Gastroesophageal sphincter (tissue), 4 donors: ENCODE results near the gene SRSF1. TPM values are rescaled to one million over a fixed set of nuclear protein-coding genes. Genes with fewer than 3 reads are reported as not detected.

Experiments
- ATAC-seq: fragments of 150-250 bp; one replicate; pipeline ENCODE4 v1.9.1; 2016; ENCODE audit warnings: mild to moderate bottlenecking, moderate library complexity
- H3K27ac ChIP-seq, 4 donors: fragments of 200-600 bp; sonication (generic) in 3 of 4; 1 replicate in 3 of 4; 2 replicates in 1 of 4; pipeline ENCODE4 v1.5.1; 2016 to 2019
- H3K27me3 ChIP-seq: fragments of 200-600 bp; sonication (generic); one replicate; pipeline ENCODE4 v1.5.1; 2019
- H3K36me3 ChIP-seq, 2 donors: fragments of 200-600 bp; sonication (generic); one replicate each; pipeline ENCODE4 v1.5.1; 2019; ENCODE audit warnings: control low read depth in 1 of 2
- H3K4me1 ChIP-seq, 3 donors: fragments of 200-600 bp; sonication (generic); 1 replicate in 2 of 3; 2 replicates in 1 of 3; pipeline ENCODE4 v1.5.1; 2016 to 2019; ENCODE audit warnings: control low read depth in 2 of 3
- H3K4me3 ChIP-seq, 2 donors: fragments of 200-600 bp; sonication (generic); one replicate each; pipeline ENCODE4 v1.5.1; 2019; ENCODE audit warnings: mild to moderate bottlenecking in 1 of 2, moderate library complexity in 1 of 2
- H3K9me3 ChIP-seq, 3 donors: fragments of 200-600 bp; sonication (generic); one replicate each; pipeline ENCODE4 v1.5.1; 2017 to 2019; ENCODE audit warnings: control low read depth in 2 of 3
- CTCF ChIP-seq, 4 experiments: fragments of 200-600 bp in 2 of 4; fragments of 450-650 bp in 2 of 4; sonication (generic) in 1 of 4; IDR thresholded peaks; one replicate each; pipeline ENCODE4 v1.5.1; 2017 to 2019; ENCODE audit warnings: antibody characterized with exemption in 4 of 4, mild to moderate bottlenecking in 2 of 4, moderate library complexity in 2 of 4
- EP300 ChIP-seq: sonication (generic); formaldehyde crosslinking; IDR thresholded peaks from one replicate; pipeline ENCODE4 v1.6.1; 2017; ENCODE audit warnings: antibody characterized with exemption, mild to moderate bottlenecking
- POLR2A ChIP-seq, 2 donors: fragments of 450-650 bp; IDR thresholded peaks; one replicate each; pipeline ENCODE4 v1.6.1; 2017; ENCODE audit warnings: antibody characterized with exemption in 2 of 2, mild to moderate bottlenecking in 2 of 2, moderate library complexity in 1 of 2
- POLR2AphosphoS5 ChIP-seq: sonication (generic); formaldehyde crosslinking; IDR thresholded peaks from one replicate; pipeline ENCODE4 v1.6.1; 2017; ENCODE audit warnings: antibody characterized with exemption
- WGBS, 2 donors: methylation state at CpG; one replicate each; pipeline ENCODE4 v1.1.5; 2018; ENCODE audit warnings: low coverage in 1 of 2; 5-methylcytosine and 5-hydroxymethylcytosine counted together
- total RNA-seq, 4 donors: library from RNA; depleted of rRNA; stranded (reverse); fragments of >200 nt; gene quantifications; one replicate each; pipeline ENCODE4 v1.1.0, GENCODE V29; 2016

SRSF1 gene
- total RNA-seq, 4 donors from 2014 or later = 139 to 240 (median 198) TPM

- no peaks in the 10 kb centered on the region for H3K36me3 ChIP-seq
- TF ChIP-seq EP300 (no peak), POLR2A (IDR thresholded peaks at IDR 0.05) (no peak), POLR2AphosphoS5 (no peak), CTCF (IDR thresholded peaks at IDR 0.05) (no peak)
- 60% methylated on average over 1 of the region's 1 CpG; no CpG with 5 or more reads in 1 of the 2 donors for WGBS, 2 donors
- H3K27me3 ChIP-seq = no peaks in the 10 kb centered on the region
- ATAC-seq = no peak
- H3K4me3 ChIP-seq = no peak overlapping the region
- no peaks in the 10 kb centered on the region for H3K9me3 ChIP-seq
- no peaks in the 10 kb centered on the region for H3K4me1 ChIP-seq
- H3K27ac ChIP-seq = no peak overlapping the region
These were observed 45.4 kb upstream of the SRSF1 start for GRCh38 chr17:58052407-58052806.

GRCh38 chr17:58051468-58051867 lies 44.4 kb upstream of the SRSF1 start:
- TF ChIP-seq EP300 (no peak), CTCF (IDR thresholded peaks at IDR 0.05) (no peak), POLR2AphosphoS5 (no peak)
- no peak for ATAC-seq
- Histone ChIP-seq H3K27me3 (no peaks in the 10 kb centered on the region), H3K9me3 (no peaks in the 10 kb centered on the region), H3K4me1 (no peaks in the 10 kb centered on the region), H3K4me3 (no peak overlapping the region), H3K36me3 (no peaks in the 10 kb centered on the region), H3K27ac (no peak overlapping the region)
- 92 to 100% methylated on average over 1 of the region's 1 CpG for WGBS, 2 donors

- no peaks in the 10 kb centered on the region for H3K9me3 ChIP-seq
- no peaks in the 10 kb centered on the region for H3K36me3 ChIP-seq
- H3K4me1 ChIP-seq = no peaks in the 10 kb centered on the region
- H3K27me3 ChIP-seq = no peaks in the 10 kb centered on the region
- H3K4me3 ChIP-seq = no peak overlapping the region
- ATAC-seq = no peak
- 94 to 100% methylated on average over 1 to 2 of the region's 2 CpGs for WGBS, 2 donors
- H3K27ac ChIP-seq = no peak overlapping the region
- no peak for TF ChIP-seq EP300
- TF ChIP-seq POLR2A (IDR thresholded peaks at IDR 0.05) = no peak
- TF ChIP-seq CTCF (IDR thresholded peaks at IDR 0.05) = no peak
- no peak for TF ChIP-seq POLR2AphosphoS5
These were observed 43.9 kb upstream of the SRSF1 start for GRCh38 chr17:58050966-58051365.

DNA sequence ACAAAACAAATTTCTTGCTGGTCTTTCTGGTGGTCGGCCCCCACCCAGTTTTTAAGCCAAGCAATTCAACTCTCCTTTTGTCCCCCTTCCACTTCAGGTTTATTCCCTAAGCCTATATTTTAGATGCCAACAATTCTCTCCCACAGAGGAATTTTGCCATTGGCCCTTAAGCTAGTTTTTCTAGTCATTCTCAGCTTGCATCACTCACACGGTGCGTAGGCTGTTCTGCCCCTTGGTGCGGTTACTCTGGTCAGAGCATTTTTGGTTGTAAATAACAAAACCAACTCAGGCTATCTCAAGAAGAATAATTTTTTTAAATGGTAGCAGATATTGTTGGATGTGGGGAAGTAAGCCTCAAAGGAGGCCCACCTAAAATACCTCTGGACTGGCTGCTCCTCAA lies 42.5 kb upstream of the SRSF1 start:
- Histone ChIP-seq H3K4me1 (no peaks in the 10 kb centered on the region), H3K27me3 (no peaks in the 10 kb centered on the region), H3K4me3 (no peak overlapping the region), H3K27ac (no peak overlapping the region), H3K36me3 (no peaks in the 10 kb centered on the region), H3K9me3 (no peaks in the 10 kb centered on the region)
- ATAC-seq = no peak
- 43 to 90% methylated on average over 1 to 4 of the region's 4 CpGs for WGBS, 2 donors
- no peak for TF ChIP-seq EP300

- WGBS, 2 donors = 69% methylated on average over 4 of the region's 4 CpGs; no CpG with 5 or more reads in 1 of the 2 donors
- no peak for ATAC-seq
- Histone ChIP-seq H3K9me3 (no peaks in the 10 kb centered on the region), H3K36me3 (no peaks in the 10 kb centered on the region), H3K27ac (no peak overlapping the region), H3K27me3 (no peaks in the 10 kb centered on the region), H3K4me3 (no peak overlapping the region), H3K4me1 (no peaks in the 10 kb centered on the region)
- TF ChIP-seq EP300 = no peak
These were observed 40.5 kb upstream of the SRSF1 start for GRCh38 chr17:58047376-58048150.
